IPS DF 4.7 (cell line): ENCODE data around the gene SPSB3.

Experiments used
- DNase-seq: peaks from one replicate; pipeline ENCODE4 v3.0.0-alpha.2; 2013; ENCODE audit warnings: low spot score; ENCODE audit errors: extremely low read depth

Gene SPSB3

DNA sequence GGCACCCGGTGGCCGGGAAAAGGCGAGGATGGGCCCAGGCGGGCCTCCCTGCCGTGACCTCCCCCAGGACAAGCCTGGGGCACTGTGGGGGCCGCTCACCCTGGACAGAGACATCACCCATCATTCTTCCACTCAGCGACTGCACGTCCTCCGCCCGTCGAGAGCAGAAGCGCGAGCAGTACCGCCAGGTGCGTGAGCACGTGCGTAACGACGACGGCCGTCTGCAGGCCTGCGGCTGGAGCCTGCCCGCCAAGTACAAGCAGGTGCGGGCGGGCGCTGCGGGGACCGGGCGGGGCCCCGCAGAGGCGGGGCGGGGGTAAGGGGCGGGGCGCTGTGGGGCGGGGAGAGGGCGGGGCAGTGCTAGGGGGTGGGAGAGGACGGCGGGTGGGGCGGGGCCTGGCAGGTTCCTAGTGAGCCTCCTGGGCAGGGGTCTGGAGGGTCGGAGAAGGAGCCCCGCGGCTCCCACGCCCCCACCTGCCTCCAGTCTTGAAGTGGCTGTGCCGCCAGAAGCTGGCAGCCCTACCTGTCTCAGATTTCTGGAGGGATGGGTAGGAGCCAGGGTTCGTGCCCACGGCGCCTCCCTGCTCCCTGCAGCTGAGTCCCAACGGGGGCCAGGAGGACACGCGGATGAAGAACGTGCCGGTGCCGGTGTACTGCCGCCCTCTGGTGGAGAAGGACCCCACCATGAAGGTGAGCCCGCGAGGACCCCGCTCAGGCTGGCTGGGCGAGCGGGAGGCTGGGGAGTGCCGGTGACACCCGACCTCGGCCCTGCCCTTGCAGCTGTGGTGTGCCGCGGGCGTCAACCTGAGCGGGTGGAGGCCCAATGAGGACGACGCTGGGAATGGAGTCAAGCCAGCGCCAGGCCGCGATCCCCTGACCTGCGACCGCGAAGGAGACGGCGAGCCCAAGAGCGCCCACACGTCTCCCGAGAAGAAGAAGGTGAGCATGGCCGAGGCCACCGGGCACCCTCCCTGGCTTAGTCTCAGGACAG lies 18.6 kb downstream of the SPSB3 start:
- DNase-seq = no peak

DNA sequence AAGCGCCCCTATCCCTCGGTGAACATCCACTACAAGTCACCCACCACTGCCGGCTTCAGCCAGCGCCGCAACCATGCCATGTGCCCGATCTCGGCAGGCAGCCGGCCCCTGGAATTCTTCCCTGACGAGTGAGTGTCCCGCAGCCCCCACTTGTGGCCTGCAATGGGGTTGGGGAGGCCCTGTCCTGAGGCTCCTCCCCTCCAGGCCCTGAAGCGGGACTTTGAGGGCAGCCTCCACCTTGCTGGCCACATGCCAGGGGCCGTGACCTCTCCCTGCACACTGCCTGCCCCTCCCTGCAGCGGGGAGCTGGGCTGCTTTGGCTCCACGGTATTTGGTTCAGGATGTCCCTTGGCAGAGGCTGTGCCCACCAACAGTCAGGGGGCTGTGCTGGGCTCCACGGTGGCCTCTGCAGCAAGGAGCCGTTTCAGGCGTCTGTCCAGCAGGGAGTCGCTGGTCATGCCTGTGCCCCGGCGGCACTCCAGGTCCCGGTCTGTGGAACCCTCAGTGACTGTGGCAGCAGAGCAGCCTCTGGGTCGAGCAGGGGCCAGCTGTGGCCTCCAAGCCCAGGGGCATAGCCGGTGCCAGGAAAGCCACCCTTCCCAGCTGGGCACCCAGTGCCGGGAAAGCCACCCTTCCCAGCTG lies 19.4 kb downstream of the SPSB3 start:
- no peak for DNase-seq

- no peak for DNase-seq
Observed at GRCh38 chr16:1762196-1762878, 20.0 kb downstream of the SPSB3 start.

DNA sequence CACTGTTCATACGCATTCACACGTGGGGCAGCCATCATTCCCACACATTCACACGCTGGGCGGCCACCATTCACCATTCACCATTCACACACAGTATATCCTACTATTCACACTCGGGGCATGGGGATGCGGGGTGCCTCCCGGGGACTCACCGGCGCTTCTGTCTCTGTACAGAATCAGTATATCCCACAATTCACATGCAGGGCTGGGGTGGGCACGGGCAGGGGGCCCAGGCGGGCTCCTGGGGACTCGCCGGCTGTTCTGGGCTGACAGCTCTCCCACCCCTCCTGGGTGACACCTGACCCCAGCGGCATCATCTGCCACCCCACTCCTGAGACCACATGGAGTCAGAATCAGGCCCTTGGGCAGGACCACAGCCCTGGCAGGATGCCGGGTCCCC lies 20.6 kb downstream of the SPSB3 start:
- DNase-seq = no peak

GRCh38 chr16:1760911-1761310 lies 21.5 kb downstream of the SPSB3 start:
- no peak for DNase-seq

- DNase-seq = no peak
Observed at GRCh38 chr16:1759511-1759910, 22.9 kb downstream of the SPSB3 start.

GRCh38 chr16:1758923-1759322 lies 23.4 kb downstream of the SPSB3 start:
- DNase-seq = no peak

DNA sequence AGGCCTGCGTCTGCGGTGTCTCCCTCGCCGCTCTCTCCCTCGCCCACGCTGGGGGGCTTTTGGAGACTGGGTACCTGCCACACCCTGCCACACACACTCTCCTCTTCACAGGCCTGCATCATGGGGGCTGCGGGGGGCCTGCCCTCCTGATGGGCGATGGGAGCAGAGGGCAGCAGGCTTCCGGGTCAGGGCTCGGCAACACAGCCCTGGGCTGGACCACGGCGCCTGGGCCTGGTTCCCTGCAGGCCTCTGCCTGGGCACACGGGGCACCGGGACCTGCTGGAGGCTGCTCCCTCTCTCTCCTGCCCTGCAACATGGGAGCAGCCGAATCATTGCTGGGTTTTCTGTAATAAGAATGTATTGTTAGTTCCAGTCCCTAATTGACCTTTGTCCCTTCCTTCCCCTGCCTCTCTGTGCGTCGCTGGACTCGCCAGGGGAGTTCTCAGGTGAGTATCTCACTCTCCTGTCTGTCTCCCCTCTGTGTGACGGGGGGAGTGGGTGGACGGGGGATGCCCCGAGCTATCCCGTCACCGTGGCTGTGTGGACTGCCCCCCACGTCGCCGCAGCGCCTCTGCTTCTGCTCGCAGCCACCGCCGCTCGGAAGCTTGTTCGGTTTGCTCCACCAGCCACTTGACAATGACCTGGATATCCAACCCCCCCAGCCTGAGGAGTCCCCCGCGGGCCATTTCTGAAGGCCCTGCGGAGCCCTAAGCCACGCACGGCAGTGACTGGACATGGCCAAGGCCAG lies 24.5 kb downstream of the SPSB3 start:
- DNase-seq = no peak

DNA sequence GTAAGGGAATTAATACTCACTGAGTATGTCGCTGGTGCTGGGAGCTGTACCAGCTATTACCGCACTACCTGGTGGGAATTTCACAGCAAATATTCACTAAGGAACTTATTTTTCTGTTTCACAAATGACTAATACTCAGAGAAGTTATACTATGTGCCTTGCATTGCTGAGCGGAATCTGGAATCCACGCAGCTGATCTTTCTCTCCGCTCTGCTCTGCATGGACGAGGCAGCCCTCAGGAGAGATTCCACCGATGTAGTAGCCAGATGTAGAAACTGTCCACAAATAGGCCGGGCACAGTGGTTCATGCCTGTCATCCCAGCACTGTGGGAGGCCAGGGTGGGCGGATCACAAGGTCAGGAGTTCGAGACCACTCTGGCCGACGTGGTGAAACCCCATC lies 28.2 kb downstream of the SPSB3 start:
- no peak for DNase-seq

DNA sequence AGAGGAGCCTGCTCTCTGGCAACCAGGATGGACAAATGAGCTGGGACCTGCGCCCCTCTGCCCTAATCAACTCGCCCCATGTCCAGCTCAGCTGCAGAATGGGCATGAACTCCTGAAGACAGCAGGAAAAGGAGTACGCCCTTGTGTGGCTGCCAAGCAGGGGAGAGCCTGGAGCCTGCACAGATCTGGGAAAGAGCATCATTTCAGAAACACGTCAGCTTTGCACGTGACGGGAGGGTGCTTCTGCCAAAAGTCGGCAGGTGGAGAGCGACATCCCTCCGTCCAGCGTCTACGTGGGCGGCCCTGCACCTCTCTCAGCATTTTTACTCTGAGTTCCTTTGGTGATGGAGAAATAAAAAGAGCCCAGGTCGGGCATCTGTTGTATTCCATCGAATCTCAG lies 29.5 kb downstream of the SPSB3 start:
- no peak for DNase-seq

DNA sequence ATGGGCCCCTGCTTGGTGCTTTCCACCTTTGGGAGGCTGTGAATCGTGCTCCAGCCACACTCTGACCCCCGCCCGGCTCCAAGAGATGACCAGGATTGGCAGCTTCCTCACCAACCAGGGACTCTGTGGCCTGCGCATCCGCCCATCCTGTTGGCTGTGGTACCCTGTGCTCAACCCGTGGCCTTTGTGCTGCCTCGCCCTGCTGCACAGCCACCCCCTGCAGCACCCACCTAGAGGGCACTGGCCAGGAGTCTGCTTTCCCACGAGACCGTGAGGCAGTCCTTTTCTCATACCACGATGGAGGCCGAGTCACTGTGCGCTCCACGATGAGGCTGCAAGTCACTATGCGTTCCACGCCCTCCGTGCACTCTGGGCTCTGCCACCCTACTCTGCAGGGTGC lies 30.4 kb downstream of the SPSB3 start:
- no peak for DNase-seq

GRCh38 chr16:1749152-1750117 lies 32.9 kb downstream of the SPSB3 start:
- no peak for DNase-seq

DNA sequence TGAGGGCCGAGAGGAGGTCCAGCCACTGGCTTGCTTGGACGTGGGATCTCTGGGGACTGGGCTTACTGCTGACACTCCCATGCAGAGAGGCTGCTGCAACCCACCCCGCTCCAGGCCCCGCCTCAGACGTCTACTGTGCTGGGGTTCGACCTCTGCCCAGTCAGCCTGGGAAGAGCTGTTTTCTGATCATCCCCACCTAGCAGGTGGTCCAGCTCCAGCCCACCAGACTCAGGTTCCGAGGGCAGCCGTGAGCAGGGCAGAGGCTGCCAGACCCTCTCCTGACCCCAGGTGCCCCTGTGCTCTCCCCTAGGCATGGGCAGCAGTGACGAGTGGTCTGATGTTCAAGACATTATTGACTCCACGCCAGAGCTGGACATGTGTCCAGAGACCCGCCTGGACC lies 34.4 kb downstream of the SPSB3 start:
- no peak for DNase-seq

GRCh38 chr16:1746693-1747195 lies 35.6 kb downstream of the SPSB3 start:
- DNase-seq = no peak

DNA sequence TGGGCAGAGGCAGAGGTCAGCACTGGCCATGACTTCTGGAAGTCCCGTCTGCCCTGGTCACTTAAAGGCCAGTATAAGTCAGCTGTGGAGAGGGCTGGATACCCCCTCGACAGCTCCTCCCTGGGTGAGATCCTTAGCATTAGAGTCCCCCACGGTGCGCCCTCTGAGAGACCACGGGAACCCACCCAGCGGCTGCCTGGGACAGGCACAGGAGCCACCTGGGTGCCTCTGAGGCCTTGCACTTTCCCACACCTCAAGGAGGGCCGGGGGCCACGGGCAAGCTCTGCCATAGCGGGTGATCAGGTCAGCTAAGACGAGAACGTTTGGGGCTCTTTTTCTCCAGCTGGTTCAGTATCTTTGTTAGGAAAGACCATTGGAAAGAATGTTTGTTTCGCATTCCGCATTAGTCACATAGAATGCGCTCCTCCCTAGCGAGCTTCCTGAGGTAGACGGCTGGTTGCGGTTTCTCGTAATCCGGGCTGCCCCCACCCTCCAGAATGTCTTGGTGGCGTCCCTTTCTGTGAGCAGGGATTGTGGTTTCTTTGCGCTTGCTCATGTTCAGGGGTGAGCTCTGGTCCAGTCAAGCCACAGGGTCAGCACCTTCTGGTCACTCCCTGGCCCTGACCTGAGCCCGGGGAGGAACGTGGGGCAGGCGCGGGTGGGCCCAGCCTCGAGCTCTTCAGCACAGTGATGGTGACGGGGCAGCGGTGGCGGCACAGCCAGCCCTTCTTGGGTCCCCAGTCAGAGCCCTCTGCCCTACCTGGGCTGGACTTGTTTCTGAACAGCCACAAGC lies 36.3 kb downstream of the SPSB3 start:
- no peak for DNase-seq

DNA sequence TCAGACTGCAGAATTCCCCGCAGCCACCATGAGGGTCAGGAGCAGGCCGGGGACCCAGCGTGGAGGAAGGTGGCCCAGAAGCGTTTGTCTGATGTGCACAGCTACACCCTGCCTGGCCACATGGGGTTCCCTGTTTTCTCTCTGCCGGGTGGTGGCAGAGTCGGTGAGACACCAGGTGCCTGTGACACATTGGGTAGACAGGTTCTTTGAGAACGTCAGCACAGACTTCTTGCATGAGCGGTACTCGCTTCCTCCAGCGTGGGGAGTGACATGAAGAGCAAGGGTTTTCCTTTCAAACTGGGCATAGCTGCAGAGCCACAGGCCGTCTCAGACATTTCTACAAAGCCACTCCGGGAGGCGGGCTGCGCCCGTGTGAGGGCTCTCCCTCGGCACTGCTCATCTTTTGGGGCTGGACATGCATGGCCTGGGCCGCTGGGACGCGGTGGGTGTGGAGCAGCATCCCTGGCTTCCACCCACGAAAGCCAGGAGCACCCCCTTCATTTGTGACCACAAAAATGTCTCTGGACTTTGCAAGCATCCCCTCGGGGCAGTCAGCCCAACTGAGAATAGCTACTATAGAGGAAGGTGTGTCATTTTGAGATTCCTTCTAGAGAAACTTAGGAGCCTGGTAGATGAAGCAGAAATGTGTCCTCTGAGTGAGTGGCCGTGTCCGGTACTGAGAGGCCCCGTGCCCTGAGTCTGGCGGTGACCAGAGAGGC lies 37.0 kb downstream of the SPSB3 start:
- no peak for DNase-seq

DNA sequence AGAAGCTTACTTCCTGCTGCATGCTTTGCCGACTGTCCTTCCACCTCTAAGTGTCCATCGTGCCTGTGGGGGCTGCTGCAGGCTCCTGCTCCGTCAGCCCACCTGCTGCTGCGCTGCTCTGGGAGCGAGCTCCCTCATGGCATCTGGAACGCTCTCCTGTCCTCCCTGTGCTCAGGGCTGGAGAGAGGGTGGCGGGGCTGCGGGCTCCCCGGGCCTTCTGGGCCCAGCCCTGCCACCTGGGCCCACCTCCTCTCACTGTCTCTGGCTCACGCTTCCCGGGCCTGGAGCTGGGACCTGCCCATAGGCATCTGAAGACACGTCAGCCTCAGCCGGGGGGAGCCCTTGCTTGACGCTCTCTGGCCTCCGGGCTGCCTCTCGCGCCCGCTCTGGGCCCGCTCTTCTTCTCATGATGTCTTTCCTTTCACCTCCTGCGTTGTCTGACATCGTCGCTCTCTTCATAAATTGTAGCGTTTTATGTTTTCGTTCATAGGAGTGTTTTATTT lies 38.0 kb downstream of the SPSB3 start:
- DNase-seq = no peak
